Stimulated activated CD8-positive, alpha-beta memory T cell treated with anti-CD3 and anti-CD28 coated beads, Interleukin-2, amount 100 ng/mL, for 48 hours (primary cell): ENCODE measurements around the gene TRIM34.
A peak's percentile ranks its signal among the peaks of the same experiment; 100 is the strongest.
"Not testable (repeated sequence)": the region's sequence is repeated elsewhere in the genome, so short reads cannot be mapped to it uniquely, and the experiment has no call there.

Experiments used
- DNase-seq, 2 donors: peaks; one replicate each; pipeline ENCODE4 v3.0.0-alpha.2; 2020; ENCODE audit warnings: low read depth in 2 of 2

TRIM34 gene, protein sequence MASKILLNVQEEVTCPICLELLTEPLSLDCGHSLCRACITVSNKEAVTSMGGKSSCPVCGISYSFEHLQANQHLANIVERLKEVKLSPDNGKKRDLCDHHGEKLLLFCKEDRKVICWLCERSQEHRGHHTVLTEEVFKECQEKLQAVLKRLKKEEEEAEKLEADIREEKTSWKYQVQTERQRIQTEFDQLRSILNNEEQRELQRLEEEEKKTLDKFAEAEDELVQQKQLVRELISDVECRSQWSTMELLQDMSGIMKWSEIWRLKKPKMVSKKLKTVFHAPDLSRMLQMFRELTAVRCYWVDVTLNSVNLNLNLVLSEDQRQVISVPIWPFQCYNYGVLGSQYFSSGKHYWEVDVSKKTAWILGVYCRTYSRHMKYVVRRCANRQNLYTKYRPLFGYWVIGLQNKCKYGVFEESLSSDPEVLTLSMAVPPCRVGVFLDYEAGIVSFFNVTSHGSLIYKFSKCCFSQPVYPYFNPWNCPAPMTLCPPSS

DNA sequence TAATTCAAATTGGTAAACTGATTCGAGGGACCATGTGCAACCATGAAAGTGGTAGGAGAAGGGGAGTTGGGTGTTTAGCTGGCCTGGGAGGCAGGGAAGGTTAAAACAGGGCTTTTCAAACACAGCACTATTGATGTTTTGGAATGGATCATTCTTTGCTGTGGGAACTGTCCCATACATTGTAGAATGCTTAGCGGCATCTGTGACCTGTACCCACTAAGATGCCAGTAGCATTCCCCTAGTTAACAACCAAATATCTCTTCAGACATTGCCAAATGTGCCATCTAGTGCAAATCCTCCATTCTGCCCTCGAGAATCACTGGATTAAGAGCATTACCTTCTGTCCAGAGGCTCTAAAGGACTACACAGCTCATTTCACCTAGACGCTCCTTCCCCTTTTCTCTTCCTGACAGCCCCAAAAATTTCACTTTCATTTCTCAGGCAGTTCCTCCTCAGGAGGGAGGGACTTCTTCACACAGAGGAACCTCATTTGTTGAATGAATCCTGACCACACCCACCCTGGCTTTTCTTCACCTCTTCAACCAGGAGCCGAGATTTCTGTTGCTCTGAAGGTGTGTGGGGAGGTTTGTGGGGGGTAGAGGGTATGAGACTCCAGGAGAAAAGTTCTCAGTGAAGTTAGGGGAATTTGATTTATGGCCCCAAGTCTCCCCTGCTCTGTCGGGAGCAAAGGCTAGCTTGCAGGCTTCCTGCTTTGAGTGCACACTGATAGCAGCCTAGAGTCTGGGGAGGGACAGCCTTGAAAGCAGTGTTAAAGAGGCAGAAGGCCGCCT is at the start of gene TRIM34:
Gene TRIM34, plus strand, starts transcription at position 513 of the 791 bp plus-strand sequence. CDS start 7,331 bp downstream, outside the sequence.
- peak in 1 of 2 donors; percentile 26 for DNase-seq

DNA sequence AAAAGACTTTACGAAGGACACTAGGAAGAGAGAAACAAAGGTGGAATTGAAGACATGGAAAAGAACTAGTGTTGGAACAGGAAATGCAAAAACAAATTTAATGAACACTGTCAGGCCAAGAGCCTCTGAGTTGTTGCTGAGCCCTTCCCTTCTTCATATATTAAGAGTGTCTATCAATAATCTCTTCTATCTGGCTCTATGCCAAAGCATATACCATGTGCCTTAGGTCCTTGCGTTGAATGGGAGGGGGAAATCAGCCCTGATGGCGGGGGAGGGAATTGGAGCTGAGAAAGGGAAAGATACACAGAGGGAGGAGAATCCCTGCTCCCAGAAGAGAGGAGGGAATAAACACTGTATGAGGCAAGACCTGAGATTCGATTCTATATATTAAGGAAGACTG is 49.6 kb upstream of the TRIM34 start:
- no peak for DNase-seq

DNA sequence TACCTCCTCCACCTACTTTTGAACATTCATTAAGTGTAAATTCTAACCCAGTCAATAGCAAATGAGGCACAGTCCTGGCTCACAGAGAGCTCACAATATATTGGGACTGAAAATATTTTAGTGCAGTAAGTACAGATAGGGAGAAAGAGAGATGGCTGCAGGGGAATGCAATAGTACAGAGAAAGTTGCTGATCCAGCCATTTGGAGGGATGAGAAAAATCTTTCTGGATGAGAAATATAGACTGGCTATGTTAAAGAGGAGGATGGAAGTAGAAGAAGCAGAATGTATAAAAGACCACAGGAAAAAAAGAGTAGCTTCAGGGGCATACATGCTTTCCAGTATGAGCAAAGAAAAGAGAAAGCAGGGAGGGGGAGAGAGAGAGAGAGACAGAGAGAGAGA is 47.7 kb upstream of the TRIM34 start:
- DNase-seq, result no peak

DNA sequence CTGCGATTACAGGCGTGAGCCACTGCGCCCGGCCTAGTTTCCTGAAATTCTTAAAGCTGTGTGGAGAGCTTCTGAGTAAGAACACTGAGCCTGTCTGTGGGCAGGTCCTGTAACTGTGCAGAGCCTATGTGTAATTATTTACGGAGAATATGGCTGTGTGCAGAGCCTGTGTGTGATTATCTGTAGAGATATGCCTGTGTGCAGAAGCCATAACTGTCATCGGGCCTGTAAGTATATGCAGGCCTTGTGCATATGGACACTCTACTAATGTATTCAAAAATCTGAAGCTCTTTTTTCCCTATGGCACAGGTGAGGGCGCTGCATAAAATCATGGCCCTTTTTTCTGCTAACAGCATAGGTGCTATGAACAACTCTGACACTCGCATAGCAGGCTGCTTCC is 44.2 kb upstream of the TRIM34 start, which contains the start of gene OR52B6:
Gene OR52B6, plus strand, starts transcription at position 301 of the 400 bp plus-strand sequence. Its CDS starts 0 bp downstream, at position 301.
- DNase-seq, result no peak

DNA sequence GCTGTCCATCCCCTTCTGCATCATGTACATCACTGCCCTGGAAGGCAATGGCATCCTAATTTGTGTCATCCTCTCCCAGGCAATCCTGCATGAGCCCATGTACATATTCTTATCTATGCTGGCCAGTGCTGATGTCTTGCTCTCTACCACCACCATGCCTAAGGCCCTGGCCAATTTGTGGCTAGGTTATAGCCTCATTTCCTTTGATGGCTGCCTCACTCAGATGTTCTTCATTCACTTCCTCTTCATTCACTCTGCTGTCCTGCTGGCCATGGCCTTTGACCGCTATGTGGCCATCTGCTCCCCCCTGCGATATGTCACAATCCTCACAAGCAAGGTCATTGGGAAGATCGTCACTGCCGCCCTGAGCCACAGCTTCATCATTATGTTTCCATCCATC is 43.8 kb upstream of the TRIM34 start:
- DNase-seq, result no peak

DNA sequence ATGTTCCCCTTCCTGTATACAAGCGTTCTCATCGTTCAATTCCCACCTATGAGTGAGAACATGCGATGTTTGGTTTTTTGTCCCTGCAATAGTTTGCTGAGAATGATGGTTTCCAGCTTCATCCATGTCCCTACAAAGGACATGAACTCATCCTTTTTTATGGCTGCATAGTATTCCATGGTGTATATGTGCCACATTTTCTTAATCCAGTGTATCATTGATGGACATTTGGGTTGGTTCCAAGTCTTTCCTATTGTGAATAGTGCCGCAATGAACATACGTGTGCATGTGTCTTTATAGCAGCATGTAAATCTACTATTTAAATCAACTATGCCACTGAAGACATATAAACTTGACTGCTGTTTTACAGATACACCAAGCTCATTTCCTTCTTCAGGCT is 40.3 kb upstream of the TRIM34 start:
- DNase-seq, result not testable (repeated sequence)

DNA sequence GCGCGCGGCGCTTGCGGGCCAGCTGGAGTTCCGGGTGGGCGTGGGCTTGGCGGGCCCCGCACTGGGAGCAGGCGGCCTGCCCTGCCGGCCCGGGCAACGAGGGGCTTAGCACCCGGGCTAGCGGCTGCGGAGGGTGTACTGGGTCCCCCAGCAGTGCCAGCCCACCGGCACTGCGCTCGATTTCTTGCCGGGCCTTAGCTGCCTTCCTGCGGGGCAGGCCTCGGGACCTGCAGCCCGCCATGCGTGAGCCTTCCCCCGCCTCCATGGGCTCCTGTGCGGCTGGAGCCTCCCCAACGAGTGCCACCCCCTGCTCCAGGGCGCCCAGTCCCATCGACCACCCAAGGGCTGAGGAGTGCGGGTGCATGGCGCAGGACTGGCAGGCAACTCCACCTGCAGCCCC is 34.9 kb upstream of the TRIM34 start:
- not testable (repeated sequence) for DNase-seq

DNA sequence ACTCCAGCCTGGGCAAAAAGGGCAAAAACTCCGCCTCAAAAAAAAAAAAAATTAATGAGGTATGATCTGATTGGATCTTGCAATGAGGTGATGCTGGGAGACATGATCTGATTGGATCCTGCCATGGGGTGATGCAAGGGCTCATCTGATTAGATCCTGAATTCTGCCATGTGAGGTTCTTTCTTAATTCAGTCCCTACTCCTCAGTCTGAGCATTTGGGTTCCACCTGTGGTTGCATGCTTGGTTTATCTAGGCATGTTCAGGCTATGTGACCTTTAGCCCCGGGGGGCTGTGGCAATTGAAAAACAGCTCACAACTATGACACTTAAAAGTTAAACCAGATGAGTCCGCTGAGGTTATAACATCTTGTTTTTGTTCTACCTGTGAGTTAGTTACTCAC is 33.2 kb upstream of the TRIM34 start:
- no peak for DNase-seq

DNA sequence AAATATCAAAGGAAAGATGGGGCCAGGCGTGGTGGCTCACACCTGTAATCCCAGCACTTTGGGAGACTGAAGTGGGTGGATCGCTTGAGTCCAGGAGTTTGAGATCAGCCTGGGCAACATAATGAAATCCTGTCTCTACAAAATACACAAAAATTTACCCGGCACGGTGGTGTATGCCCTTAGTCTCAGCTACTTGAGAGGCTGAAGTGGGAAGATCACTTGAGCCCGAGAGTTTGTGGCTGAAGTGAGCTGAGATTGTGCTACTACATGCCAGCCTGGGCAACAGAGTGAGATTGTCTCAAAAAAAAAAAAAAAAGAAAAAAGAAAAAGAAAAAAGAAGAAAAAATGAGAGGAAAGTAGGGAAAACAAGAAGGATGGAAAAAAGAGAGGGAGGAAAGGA is 32.2 kb upstream of the TRIM34 start:
- DNase-seq, result no peak

DNA sequence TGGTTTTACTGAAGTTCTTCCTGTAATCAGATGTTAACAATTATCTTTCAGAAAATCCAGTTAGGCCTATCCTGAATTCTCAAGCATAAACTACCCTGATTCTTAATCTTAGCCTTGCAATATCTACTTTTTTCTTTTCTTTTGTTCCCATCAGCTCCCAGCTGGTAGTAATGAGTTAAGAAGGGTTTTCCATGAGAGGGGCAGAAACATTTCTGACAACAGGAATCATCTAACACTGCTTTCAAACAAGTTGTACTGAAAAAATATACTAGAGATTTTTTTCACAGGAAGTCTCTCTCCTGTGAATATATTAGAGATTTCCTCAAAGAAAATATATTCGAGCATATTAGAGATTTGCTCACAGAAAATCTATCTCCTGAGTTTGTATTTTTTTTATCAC is 31.7 kb upstream of the TRIM34 start:
- no peak for DNase-seq

DNA sequence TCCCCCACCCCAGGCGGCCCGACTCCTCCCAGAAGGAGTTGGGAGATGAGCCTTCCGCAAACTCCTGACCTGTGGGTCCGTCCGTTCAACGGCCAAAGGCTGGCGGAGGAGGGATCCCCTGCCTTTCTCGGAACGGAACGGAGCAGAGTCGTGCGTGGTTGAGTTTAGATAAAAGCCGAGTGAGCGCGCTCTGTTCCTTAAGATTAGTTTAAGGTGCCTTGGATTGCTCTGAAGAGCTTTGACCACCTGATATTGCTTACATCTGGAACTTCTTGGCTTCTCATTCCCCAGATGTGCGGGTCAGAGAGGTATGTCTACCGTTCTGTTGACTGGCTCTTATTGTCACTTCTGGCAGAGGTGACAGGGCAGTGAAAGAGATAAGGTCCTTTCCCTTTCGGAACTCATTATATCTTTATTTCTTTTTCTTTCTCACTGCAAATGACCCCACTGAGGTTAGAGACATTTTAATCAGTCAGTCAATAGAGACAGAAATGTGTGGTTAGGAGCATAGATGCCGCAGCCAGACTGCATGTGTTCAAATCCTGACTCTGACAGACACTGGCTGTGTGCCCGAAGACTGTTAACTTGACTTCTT is 28.1 kb upstream of the TRIM34 start, which contains the start of gene TRIM6:
Gene TRIM6, plus strand, starts transcription at position 31 of the 595 bp plus-strand sequence. Its CDS starts 261 bp downstream, at position 292.
- no peak for DNase-seq

DNA sequence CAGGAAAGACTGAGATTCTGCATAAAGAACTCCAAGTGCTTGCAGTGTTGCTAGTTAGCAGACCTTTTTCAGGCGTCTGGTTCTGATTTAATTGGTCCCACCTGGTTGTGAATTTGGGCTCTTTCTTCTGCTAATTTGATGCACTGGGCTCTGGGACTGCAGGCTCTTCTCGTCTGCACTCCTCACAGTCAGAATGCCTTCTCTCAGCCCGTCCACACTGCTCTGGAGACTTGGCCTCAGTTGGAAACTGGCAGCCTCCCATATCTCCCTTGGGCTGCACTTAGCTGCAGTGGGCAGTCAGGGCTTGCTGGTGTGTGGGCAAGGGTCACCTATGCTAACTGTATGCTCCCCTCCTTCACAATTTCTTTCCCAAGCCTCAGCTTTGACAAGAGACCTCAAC is 26.8 kb upstream of the TRIM34 start:
- no peak for DNase-seq

DNA sequence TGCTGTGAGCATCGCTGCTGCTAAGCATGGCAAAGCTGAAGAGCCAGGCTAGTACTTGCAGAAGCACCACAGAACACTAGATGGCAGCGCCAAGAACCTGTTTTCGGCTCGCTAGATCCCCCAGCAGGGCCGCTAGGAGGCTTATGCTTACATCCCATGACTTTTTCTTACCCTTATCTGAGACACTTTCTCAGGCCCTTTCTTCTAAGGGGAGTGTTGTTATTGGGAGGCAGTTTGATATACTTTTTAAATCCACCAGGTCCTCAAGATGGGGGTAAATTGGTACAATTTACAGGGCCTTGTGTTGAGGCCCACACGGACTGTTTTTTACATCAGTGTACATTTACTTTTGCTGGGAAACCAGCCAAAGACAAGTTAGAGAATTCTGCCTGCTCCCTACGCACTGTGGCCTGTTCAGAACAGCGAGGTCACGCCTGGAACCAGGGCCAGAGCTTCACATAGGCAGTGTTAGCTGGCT is 24.4 kb upstream of the TRIM34 start:
- DNase-seq, result peak; percentile 12 to 36

DNA sequence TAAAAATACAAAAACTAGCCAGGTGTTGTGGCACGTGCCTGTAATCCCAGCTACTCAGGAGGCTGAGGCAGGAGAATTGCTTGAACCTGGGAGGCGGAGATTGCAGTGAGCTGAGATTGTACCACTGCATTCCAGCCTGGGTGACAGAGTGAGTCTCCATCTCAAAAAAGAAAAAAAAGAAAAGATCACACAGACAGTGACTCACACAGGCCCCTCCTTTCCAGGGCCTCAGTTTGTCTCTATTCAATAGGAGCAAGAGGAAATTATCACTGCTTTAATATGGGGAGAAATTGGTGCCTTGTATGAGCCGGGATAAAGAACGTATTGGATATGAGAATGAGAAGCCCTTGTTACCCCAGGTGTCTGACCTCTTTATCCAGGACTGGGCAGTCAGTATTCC is 22.0 kb upstream of the TRIM34 start:
- not testable (repeated sequence) for DNase-seq

DNA sequence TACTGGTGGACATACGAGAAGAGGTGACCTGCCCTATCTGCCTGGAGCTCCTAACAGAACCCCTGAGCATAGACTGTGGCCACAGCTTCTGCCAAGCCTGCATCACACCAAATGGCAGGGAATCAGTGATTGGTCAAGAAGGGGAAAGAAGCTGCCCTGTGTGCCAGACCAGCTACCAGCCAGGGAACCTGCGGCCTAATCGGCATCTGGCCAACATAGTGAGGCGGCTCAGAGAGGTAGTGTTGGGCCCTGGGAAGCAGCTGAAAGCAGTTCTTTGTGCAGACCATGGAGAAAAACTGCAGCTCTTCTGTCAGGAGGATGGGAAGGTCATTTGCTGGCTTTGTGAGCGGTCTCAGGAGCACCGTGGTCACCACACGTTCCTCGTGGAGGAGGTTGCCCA is 21.5 kb upstream of the TRIM34 start:
- no peak for DNase-seq

DNA sequence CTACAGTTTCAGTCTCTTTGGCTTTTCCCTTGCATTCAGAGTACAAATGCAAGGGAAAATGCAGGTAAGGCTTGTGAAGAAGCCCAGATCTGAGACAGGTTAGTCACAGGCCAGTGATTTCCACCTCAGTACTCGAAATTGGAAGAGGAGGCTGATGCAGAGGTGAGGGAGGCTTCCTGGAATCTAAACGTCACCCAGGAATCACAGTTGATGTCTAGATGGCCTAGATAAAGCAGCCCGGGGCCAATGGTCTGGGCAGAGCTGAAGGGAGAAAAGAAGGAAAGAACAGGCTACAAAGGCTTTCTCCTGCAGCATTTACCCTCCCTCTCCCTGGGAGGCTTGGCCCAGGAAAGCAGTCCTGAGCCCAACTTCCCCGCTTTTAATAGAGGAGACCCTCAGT is 19.9 kb upstream of the TRIM34 start:
- DNase-seq, result no peak

DNA sequence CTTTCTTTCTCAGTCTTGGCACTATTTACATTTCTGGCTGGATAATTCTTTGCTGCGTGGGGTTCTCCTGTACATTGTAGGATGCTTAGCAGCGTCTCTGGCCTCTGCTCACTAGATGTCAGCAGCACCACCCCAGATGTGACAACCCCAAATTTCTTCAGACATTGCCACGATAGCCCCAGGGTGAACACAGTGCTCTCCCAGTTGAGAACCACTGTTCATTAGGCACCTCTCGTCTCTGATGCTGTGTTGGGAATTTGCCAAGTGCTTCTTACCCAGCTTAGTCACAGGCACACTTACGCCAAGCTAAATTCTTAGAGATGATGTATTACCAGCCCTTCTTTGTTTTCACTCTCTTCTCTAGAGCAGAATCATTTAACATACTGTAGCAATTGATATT is 19.0 kb upstream of the TRIM34 start:
- DNase-seq, result no peak

DNA sequence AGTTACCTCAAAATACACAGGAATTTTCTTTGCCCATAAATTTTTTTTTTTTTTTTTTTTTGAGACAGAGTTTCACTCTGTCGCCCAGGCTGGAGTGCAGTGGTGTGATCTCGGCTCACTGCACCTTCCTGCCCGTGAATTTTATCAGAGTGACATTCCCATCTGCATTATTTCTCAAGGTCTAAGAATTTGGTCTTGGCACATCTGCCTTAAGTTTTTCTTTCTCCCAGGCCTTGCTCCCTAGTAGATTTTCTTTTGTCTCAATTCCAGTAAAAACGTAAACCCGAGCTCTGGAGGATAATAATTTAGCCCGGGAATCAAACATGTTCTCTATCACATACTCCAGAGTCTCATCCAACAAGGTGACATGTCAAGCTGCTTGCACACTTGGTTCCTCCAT is 16.0 kb upstream of the TRIM34 start:
- DNase-seq, result no peak

DNA sequence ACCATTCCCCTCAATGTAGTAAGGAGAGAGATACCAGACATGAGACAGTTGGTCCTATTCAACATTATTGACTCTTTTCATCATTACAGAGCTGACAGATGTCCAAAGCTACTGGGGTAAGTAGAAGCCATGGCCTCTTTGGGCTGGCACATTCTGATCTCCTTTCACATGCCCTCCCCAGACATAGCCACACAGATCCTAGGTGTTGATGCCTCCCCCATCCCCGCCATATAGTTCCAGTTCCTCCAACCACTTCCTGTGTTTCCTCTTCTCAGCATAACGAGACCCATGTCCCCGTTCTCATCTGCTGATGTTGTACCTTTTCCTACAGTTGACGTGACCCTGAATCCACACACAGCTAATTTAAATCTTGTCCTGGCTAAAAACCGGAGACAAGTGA is 14.4 kb upstream of the TRIM34 start:
- DNase-seq, result no peak

DNA sequence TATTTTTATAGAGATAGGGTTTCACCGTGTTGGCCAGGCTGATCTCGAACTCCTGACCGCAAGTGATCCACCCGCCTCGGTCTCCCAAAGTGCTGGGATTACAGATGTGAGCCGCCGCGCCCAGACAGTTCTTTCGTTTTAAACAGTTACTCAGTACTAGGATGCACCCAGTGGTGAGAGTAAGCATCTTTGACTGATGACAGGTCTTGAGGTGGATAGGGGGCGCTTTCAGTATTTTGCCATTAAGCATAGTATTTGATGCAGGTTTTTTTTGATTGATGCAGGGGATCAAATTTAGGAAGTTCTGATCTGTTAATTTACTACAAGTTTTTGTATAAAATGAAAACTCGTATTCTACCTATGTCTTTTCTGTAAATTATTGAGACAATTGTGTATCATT is 13.2 kb upstream of the TRIM34 start:
- no peak for DNase-seq

DNA sequence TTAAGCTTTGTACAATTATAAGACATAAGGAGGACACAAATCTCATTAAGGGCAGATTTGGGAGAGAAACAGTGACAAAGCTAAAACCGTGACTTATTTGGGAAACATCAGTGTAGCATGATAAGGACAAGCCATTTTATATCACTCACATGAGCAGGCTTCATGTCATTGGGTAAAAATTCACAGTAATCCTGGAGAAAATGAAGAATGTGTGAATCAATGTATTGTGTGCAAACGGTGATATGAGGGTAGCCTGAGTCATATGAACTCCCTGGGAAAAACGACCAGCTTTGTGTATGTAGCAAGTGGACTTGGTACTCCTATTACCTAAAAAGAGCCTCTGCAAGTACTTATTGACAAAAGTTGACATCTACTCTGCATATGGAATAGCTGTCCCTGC is 6.0 kb upstream of the TRIM34 start:
- no peak for DNase-seq
